Measurements from ENCODE around the gene CADPS2.

GRCh38 chr7:122893486-122893885 lies 7.2 kb upstream of the CADPS2 start:
- no peak for TF ChIP-seq CTCF (conservative IDR thresholded peaks at IDR 0.05; ENCODE audit: low read length)
- TF ChIP-seq EZH2phosphoT487 (IDR thresholded peaks at IDR 0.05; ENCODE audit: borderline replicate concordance), result no peak

Measured in Loucy (cell line).